DND-41 (cell line): ENCODE measurements around the gene DENND2A.
"Not testable (repeated sequence)": the region's sequence is repeated elsewhere in the genome, so short reads cannot be mapped to it uniquely, and the experiment has no call there.

Source experiments
- ATAC-seq: fragments of 200-7000 bp; cut with Tn5 transposase; 3 replicates; pipeline ENCODE4 v1.9.1; 2021; ENCODE audit warnings: low read depth; ENCODE audit not compliant: insufficient read depth
- DNase-seq: peaks from one replicate; pipeline ENCODE4 v3.0.0-alpha.2; 2020
- H2AFZ ChIP-seq: 2 replicates; pipeline ENCODE4 v1.6.0; 2012; ENCODE audit warnings: low read depth, low read length
- H3K27ac ChIP-seq: 2 replicates; pipeline ENCODE4 v1.5.1; 2012; ENCODE audit warnings: low read length, inconsistent platforms
- H3K27me3 ChIP-seq: fragments of 200-600 bp; sonication (generic); 2 replicates; pipeline ENCODE4 v1.6.0; 2012; ENCODE audit warnings: low read length, mild to moderate bottlenecking, inconsistent platforms; ENCODE audit not compliant: insufficient read depth, poor library complexity
- H3K36me3 ChIP-seq: 2 replicates; pipeline ENCODE4 v1.5.1; 2012; ENCODE audit warnings: low read length, inconsistent platforms; ENCODE audit not compliant: insufficient read depth
- H3K4me1 ChIP-seq: 2 replicates; pipeline ENCODE4 v1.5.1; 2012; ENCODE audit warnings: mild to moderate bottlenecking, low read length; ENCODE audit not compliant: insufficient read depth
- H3K4me2 ChIP-seq: 2 replicates; pipeline ENCODE4 v1.6.0; 2012; ENCODE audit warnings: mild to moderate bottlenecking, moderate library complexity, low read length, inconsistent platforms; ENCODE audit not compliant: insufficient read depth
- H3K4me3 ChIP-seq, 2 experiments: fragments of 200-600 bp in 1 of 2; shearing (Covaris generic) in 1 of 2; 2 replicates each; pipeline ENCODE4 v1.5.1; 2012 to 2016; ENCODE audit warnings: inconsistent platforms in 2 of 2, low read length in 2 of 2, mild to moderate bottlenecking in 2 of 2, low read depth in 1 of 2, moderate library complexity in 1 of 2
- H3K79me2 ChIP-seq: 2 replicates; pipeline ENCODE4 v1.6.0; 2012; ENCODE audit warnings: low read length, inconsistent platforms; ENCODE audit not compliant: insufficient read depth
- H3K9ac ChIP-seq: 2 replicates; pipeline ENCODE4 v1.6.0; 2012; ENCODE audit warnings: low read depth, mild to moderate bottlenecking, inconsistent platforms, low read length, moderate library complexity
- H3K9me3 ChIP-seq: 2 replicates; pipeline ENCODE4 v1.5.1; 2012; ENCODE audit warnings: low read length, moderate library complexity, mild to moderate bottlenecking, inconsistent platforms; ENCODE audit not compliant: insufficient read depth, severe bottlenecking
- H4K20me1 ChIP-seq: 2 replicates; pipeline ENCODE4 v1.6.0; 2012; ENCODE audit warnings: low read length; ENCODE audit not compliant: insufficient read depth
- EZH2 ChIP-seq: IDR thresholded peaks from 3 replicates; pipeline ENCODE4 v1.6.1; 2012; ENCODE audit warnings: borderline replicate concordance, low read depth, mild to moderate bottlenecking, moderate library complexity, low read length, inconsistent platforms; ENCODE audit not compliant: severe bottlenecking
- TF ChIP-seq, protein P1 (sequence below): IDR thresholded peaks from 2 replicates; pipeline ENCODE4 v1.5.1; 2012; ENCODE audit warnings: borderline replicate concordance, low read length, moderate library complexity, mild to moderate bottlenecking; ENCODE audit not compliant: poor library complexity, severe bottlenecking; ENCODE audit errors: extremely low read depth

The DENND2A gene

DNA sequence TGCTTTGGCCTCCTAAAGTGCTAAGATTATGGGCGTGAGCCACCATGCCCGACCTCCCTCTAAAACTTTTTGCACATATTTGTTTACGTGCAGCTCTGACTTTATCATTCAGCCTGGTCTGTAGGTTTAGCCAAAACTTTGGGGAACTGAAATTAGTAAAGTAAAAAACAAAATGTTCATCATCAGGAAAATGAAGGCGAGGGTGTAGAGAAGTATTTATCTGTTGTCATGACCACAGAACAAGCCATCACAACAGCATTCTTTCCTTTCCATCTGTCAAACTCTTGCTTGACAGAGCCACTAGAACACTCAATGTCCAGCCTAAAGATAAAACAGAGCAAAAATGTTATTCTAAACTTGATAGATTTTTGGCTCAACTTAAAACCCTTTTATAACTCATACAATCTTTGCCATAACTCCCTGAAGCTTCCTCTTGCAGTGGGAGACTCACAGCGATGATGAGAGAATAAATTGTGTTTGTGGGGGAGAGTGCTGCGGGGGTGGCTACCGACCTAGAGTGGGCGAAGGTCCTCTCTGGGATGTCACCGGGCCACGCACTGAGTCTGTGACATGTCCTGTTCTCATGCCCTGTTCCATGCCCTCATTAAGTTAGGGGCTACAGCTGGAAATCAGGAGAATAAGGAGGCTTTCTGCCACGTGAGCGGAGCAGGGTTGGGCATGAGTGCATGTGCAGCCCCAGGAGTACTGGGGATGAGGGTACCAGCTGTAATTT lies 102.7 kb downstream of the DENND2A start:
- H3K9ac ChIP-seq, result no peak overlapping the region
- ATAC-seq, result no peak
- H3K4me2 ChIP-seq, result no peak overlapping the region
- H3K36me3 ChIP-seq, result no peaks in the 10 kb centered on the region
- no peaks in the 10 kb centered on the region for H4K20me1 ChIP-seq
- no peaks in the 10 kb centered on the region for H3K4me1 ChIP-seq
- H2AFZ ChIP-seq, result no peak overlapping the region
- TF ChIP-seq, protein P1, sequence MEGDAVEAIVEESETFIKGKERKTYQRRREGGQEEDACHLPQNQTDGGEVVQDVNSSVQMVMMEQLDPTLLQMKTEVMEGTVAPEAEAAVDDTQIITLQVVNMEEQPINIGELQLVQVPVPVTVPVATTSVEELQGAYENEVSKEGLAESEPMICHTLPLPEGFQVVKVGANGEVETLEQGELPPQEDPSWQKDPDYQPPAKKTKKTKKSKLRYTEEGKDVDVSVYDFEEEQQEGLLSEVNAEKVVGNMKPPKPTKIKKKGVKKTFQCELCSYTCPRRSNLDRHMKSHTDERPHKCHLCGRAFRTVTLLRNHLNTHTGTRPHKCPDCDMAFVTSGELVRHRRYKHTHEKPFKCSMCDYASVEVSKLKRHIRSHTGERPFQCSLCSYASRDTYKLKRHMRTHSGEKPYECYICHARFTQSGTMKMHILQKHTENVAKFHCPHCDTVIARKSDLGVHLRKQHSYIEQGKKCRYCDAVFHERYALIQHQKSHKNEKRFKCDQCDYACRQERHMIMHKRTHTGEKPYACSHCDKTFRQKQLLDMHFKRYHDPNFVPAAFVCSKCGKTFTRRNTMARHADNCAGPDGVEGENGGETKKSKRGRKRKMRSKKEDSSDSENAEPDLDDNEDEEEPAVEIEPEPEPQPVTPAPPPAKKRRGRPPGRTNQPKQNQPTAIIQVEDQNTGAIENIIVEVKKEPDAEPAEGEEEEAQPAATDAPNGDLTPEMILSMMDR, result no peak
- TF ChIP-seq EZH2, result no peak
- peaks cover 2% of the 10 kb centered on the region for H3K27me3 ChIP-seq
- DNase-seq, result no peak
- H3K9me3 ChIP-seq, result no peaks in the 10 kb centered on the region
- H3K27ac ChIP-seq, result no peak overlapping the region
- no peak overlapping the region for H3K4me3 ChIP-seq
- H3K79me2 ChIP-seq, result no peaks in the 10 kb centered on the region

DNA sequence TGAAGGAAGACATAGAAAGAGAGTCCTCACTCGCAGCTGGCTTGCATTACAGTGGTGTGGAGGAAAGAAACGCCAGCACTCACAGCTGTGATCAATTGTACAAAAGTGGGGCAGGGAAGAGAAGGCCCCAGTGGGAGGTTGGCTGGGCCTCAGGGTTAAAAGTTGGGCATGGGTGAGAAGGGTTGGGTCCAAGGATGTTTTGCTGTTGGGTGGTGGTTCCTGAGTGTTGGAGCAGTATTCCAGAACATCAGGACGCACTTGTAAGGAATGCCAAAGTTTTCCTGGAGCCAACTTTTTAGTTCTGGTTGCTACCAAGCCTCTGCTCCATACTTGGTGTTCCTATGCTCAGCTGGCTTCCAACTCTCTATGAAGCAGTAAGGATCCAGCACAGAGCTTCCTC lies 105.9 kb downstream of the DENND2A start:
- no peak overlapping the region for H3K9ac ChIP-seq
- ATAC-seq (no peak), DNase-seq (no peak)
- H3K27ac ChIP-seq, result no peak overlapping the region
- no peak overlapping the region for H2AFZ ChIP-seq
- H3K4me1 ChIP-seq, result no peaks in the 10 kb centered on the region
- no peaks in the 10 kb centered on the region for H3K79me2 ChIP-seq
- TF ChIP-seq EZH2, result no peak
- H3K4me2 ChIP-seq, result no peak overlapping the region
- no peaks in the 10 kb centered on the region for H3K9me3 ChIP-seq
- H3K36me3 ChIP-seq, result no peaks in the 10 kb centered on the region
- no peaks in the 10 kb centered on the region for H4K20me1 ChIP-seq
- peaks cover 2% of the 10 kb centered on the region for H3K27me3 ChIP-seq
- H3K4me3 ChIP-seq, result no peak overlapping the region

DNA sequence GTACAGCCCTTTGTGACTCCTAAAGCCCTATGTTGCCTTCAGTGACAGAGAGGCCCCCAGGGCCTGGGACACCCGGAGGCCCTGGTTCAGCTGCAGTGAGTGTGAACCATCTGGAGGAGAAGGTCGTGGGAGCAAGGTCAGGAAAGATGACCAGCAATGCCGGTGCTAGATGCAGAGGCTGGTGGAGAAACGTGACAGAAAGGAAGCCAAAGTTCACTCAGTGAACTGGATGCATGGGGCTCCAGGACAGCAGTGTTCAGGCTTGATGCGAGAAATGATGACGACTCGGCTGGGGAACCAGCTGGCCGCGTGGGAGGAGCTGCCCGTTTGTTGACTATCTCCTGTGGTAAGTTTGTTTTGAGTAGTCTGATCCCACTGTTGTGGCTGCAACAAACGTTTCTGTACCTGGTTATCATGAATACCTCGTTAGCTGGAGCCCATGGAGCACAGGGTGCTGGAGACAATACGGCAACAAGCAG lies 107.2 kb downstream of the DENND2A start:
- TF ChIP-seq, protein P1, result no peak
- no peak for TF ChIP-seq EZH2
- DNase-seq (no peak), ATAC-seq (no peak)
- H4K20me1 ChIP-seq, result no peaks in the 10 kb centered on the region
- H2AFZ ChIP-seq, result no peak overlapping the region
- H3K79me2 ChIP-seq, result no peaks in the 10 kb centered on the region
- H3K27ac ChIP-seq, result no peak overlapping the region
- H3K4me3 ChIP-seq, result no peak overlapping the region
- H3K36me3 ChIP-seq, result no peaks in the 10 kb centered on the region
- H3K4me1 ChIP-seq, result no peaks in the 10 kb centered on the region
- H3K9ac ChIP-seq, result no peak overlapping the region
- H3K4me2 ChIP-seq, result no peak overlapping the region
- peaks cover 2% of the 10 kb centered on the region for H3K27me3 ChIP-seq
- no peaks in the 10 kb centered on the region for H3K9me3 ChIP-seq

DNA sequence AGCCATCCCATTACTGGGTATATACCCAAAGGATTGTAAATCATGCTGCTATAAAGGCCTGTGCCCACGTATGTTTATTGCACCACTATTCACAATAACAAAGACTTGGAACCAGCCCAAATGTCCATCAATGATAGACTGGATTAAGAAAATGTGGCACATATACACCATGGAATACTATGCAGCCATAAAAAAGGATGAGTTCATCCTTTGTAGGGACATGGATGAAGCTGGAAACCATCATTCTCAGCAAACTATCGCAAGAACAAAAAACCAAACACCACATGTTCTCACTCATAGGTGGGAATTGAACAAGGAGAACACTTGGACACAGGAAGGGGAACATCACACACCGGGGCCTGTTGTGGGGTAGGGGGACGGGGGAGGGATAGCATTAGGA lies 111.2 kb downstream of the DENND2A start:
- not testable (repeated sequence) for H3K36me3 ChIP-seq, H3K27ac ChIP-seq, H3K27me3 ChIP-seq, H3K4me3 ChIP-seq, ATAC-seq, H3K4me1 ChIP-seq, DNase-seq, H3K79me2 ChIP-seq, H3K9me3 ChIP-seq, H4K20me1 ChIP-seq, H2AFZ ChIP-seq, H3K4me2 ChIP-seq, H3K9ac ChIP-seq
